Kasumi-1 (cell line): ENCODE measurements around the gene CLECL1.
A peak's percentile ranks its signal among the peaks of the same experiment; 100 is the strongest.
"Not testable (repeated sequence)": the region's sequence is repeated elsewhere in the genome, so short reads cannot be mapped to it uniquely, and the experiment has no call there.

ENCODE experiments used
- DNase-seq, 2 experiments: peaks; one replicate each; lab custom pipeline; 2025; lab: John Stamatoyannopoulos, UW

The CLECL1 gene

DNA sequence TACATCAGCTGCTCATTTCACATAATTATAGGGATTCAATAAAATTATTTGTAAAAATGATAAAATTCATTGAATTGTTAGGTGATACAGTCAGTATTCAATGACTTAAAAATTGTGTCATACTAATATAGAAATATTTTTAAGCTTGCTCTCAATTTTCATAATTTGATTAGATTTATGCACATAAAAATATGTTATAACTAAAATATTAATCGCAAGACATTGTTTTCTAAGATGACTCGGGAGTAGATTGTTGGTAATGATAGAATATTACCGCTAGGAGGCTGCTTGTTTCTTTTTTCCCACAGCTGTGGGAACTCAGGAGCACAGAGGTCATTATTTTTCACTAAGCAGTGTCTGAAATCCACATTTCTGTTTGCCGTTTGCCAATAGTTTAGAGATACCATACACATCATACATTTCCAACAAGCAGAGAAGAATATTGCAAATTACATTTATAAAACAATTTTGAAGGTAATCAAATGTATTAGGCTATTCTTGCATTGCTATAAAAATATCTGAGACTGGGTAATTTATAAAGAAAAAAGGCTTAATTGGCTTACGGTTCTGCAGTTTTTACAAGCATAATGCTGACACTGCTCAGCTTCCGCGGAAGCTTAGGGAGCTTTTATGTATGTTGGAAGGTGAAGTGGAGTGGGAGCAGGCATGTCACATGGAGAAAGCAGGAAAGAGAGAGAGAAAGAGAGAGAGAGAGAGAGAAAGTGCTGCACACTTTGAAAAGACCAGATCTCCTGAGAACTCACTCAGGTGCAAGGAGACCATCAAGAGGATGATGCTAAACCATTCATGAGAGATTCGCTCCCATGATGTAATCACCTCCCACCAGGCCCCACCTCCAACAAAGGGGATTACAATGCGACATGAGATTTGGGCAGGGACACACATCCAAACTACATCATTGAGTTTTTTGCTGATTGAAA is 18.6 kb upstream of the CLECL1 start:
- peak; percentile 51 to 62 for DNase-seq

DNA sequence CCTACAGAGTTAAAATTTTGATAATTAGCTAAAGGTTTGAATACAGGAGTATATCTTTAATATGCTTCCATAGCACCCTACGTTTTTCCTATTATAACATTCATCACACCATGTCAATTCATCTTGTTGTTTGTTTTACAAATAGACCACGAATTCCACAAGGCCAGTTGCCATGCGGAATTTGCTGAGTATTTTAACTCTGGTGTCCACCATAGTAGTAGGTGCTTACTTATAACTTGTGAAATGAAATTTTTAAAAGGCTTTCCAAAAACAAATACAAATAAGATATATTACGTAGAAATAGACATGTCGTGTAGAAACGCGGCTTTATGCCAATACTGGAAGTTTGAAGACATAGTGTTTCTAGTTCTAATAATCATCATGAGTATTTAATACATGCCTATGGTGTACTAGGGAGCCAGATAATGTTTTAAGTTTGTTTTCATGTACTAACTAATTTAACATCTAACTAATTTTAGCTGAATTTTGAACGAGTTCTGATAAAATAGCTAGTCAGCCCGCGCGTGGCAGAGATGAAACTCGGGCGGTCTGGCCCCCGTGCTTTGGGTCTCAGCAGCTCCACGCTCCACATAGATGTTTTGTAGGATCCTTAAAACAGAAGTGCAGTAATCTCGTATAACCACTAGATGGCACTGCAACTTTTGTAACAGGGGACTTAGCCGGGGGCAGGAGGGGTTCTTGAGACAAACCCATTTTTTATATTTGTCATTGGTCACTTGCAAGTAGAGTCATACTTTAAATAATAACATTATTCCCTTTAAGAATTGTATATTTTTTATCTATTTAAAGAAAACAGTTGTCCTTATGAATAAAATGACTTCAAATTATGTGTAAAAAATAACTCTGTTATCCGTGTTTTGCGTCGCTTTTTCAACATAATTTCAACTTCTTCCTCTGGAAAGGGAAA is 17.6 kb upstream of the CLECL1 start:
- peak; percentile 67 to 68 for DNase-seq

- no peak for DNase-seq
These were observed 16.7 kb upstream of the CLECL1 start for GRCh38 chr12:9749640-9750039.

- DNase-seq: no peak
These were observed 12.3 kb upstream of the CLECL1 start for GRCh38 chr12:9745199-9745598.

DNA sequence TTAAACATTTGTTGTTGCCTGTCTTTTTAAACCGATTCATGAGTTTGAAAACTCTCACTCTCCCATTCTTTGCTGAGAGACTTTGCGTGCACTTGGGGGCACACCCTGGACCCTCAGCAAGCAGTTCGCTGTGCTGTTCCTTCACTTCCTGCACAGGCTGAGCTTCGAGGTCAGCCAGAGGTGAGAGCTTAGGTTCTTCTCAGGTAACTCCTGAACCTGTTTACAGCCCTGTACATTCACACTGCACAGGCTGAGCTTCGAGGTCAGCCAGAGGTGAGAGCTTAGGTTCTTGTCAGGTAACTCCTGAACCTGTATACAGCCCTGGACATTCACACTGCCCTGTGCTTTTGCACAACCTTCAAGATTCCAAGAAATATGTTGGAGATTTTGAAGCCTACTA is 9.8 kb upstream of the CLECL1 start:
- no peak for DNase-seq

GRCh38 chr12:9741726-9742125 is 8.8 kb upstream of the CLECL1 start:
- DNase-seq: no peak

DNA sequence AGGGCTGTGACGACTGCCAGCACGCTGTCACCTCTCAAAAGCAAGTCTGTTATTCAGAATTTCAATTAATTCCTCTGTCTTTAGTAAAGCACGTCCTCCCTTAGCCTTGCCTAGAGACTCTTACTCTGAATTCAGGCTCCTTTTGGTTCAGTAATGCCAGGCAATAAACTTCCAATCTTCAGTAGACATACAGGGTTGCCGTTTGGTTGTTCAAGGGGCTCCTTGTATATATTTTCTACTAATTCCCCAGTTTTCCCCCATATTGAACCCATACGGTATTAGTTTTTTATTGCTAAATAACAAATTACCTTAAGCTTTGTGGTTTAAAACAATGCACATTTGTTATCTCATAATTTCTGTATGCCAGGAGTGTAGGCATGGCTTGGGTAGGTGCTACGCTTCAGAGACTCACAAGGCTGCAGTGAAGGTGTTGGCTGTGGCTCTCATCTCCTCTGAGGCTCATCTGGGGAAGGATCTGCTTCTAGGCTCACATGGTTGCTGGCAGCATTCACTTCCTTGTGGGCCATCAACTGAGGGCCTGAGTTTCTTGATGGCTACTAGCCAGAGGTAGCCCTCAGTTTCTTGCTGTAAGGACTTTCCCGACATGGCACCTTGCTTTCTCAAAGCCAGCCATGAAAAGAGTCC is 7.3 kb upstream of the CLECL1 start:
- DNase-seq: no peak

GRCh38 chr12:9739404-9740105 is 6.7 kb upstream of the CLECL1 start:
- not testable (repeated sequence) for DNase-seq

- peak in 1 of 2 experiments; percentile 43 for DNase-seq
These were observed 6.0 kb upstream of the CLECL1 start for GRCh38 chr12:9738905-9739304.

DNA sequence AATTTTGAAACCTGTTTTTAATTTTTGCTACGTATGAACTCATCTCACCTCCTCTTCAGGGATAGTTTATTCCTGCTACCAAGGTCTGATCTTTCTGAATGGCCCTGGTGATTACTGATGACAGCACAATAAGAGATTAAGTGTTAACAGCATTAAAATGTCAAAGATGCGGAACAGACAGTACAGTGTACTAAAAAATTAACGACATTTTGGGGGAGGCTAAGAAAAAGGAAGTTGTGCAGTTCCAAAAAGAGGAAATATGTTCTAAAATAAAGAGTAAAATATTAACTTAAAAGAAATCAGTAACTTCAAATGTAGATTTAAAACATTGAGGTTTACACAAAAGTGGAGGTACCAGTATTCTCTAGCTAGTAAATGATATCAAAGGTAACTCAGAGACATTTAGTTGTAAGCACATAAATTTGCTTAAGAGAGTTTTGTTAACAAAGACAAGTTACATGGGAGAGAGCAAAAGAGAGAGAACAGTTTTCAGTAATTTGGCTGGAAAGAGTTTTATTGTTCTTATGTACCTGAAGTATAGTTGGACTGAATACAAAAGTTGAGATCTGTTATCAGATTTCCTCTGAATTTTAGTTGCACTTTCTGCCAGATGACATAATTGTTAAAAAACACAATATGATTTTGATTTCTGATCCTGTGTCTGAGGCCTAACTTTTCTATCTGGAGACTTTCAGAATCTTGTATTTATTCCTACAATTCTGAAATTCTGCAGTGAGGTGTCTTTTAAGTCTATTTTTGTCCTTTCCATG is 4.2 kb upstream of the CLECL1 start:
- peak; percentile 69 to 72 for DNase-seq

- no peak for DNase-seq
These were observed 2.7 kb upstream of the CLECL1 start for GRCh38 chr12:9735601-9736000.

DNA sequence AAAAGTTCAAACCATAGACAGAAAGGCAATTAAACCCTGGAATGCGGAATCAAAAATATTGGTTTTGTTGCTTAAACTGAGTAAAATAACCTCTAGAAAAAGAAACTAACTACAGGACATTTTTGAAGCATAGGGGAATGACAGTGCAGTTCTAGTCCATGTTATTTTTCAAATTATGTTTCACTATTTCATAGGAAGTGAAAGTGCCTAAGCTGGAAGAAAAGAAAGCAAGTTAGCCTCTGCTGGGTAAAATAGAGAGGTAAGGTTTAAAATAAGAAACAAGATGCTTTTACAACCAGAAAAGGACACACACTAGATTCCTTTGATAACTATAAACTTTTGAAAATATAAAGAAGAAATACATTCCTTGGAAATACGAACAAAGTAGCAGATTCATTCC is 1.1 kb downstream of the CLECL1 start:
- no peak for DNase-seq

- no peak for DNase-seq
These were observed 1.5 kb downstream of the CLECL1 start for GRCh38 chr12:9731393-9731792.

GRCh38 chr12:9730591-9730990 is 2.3 kb downstream of the CLECL1 start:
- DNase-seq: peak in 1 of 2 experiments; percentile 26

DNA sequence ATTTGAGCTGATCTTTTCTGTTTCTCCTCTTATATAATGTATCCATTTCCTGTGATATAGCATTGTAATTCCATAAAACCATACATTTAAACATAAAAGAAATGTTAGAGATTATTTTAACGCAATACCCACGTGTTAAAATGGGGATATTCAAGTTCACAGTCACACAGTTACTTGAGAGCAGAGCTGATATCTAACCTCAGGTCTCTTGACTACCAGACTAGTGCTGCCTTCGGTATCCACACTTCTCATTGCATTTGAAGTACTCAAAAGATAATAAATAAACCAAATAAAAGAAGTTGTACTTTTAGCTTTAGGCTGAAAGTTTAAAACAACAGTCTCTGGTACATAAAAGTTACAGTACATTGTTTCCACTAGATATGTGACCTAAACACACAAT is 2.9 kb downstream of the CLECL1 start:
- peak in 1 of 2 experiments; percentile 50 for DNase-seq

GRCh38 chr12:9729082-9729481 is 3.8 kb downstream of the CLECL1 start:
- no peak for DNase-seq

DNA sequence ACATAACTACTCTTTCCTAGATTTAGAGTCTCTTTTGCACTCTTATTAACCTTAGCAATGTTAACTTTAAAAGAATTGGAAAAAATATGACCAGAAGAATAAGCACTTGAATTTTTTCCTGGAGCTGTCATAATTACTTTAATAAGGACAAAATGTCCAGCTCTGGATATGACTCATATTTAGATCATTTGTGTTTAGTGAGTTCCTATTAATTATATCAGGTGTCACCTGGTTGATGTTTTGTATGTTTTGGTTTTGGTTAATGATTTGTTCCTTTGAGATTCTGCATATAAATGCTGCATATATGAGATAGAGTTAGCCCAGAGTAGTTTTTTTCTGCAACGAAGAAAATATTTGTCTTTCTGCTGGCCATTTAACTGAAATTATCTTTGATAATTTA is 5.1 kb downstream of the CLECL1 start:
- no peak for DNase-seq

GRCh38 chr12:9725213-9725870 is 7.6 kb downstream of the CLECL1 start:
- no peak for DNase-seq

DNA sequence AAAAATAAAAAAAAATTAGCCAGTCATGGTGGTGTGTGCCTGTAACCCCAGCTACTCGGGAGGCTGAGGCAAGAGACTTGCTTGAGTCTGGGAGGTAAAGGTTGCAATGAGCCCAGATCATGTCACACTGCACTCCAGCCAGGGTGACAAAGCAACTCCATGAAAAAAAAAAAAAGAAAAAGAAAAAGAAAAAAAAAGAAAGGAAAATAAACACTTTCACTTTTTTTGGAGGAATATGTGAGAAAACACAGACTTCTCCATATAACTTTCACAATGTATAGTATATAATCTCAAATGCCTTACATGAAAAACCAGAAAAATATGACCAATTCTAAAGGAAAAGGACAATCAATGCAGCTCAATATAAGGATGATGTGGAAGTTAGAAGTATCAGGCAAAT is 8.9 kb downstream of the CLECL1 start:
- DNase-seq: no peak

GRCh38 chr12:9721394-9722092 is 11.4 kb downstream of the CLECL1 start:
- DNase-seq: no peak
